Measurements from ENCODE around the gene SAP30BP. TPM values are rescaled to one million over a fixed set of nuclear protein-coding genes. Genes with fewer than 3 reads are reported as not detected.

SAP30BP gene
- total and polyA plus RNA-seq, 2 donors (not counting 3 experiments of a cell fraction or from before 2014, with no cell fraction given): 116 to 151 TPM

GRCh38 chr17:75681289-75681688 is 14.2 kb downstream of the SAP30BP start:
- Histone ChIP-seq H3K36me3 (ENCODE audit: control insufficient read depth in 2 of 2, extremely low read depth in 1 of 2, insufficient read depth in 2 of 2, low read length in 2 of 2) (peaks cover 0 to 5% of the 10 kb centered on the region in 2 experiments), H3K27ac (ENCODE audit: insufficient read depth, low read depth, low read length) (no peak overlapping the region)
- no TSS peak for BruUV-seq (replicated peaks)

More at GRCh38 chr17:75681289-75681688, 14.2 kb downstream of the SAP30BP start:
- no peaks in the 10 kb centered on the region for H3K27me3 ChIP-seq (ENCODE audit: control insufficient read depth in 2 of 2, insufficient read depth in 2 of 2, low read length in 2 of 2)
- no peaks in the 10 kb centered on the region for H3K9me1 ChIP-seq (replicated peaks; ENCODE audit: control insufficient read depth, extremely low read depth, insufficient read depth, low read length)
- CTCF ChIA-PET: interaction anchor here (1.0 to 19.6 kb wide), 8 partner anchors 11 to 79 kb away, joined by 3 to 653 read pairs (median 36); partner anchors contain the start of genes ITGB4 and SMIM5
- H4K20me1 ChIP-seq (replicated peaks; ENCODE audit: control insufficient read depth, extremely low read depth, insufficient read depth, low read length): no peaks in the 10 kb centered on the region
- H3K4me1 ChIP-seq (ENCODE audit: control insufficient read depth, extremely low read depth, insufficient read depth, low read length): peaks cover 53% of the 10 kb centered on the region
- dilution Hi-C loops (cut with MboI; ENCODE audit: extremely low pct_ligation_motif_present, low sequenced_read_pairs): no loop called here
- intact Hi-C loops (cut with micrococcal nuclease): no loop called here
- POLR2A ChIA-PET: interaction anchor here (0.7 kb wide), 2 partner anchors 49 to 92 kb away, joined by 3 to 4 read pairs; no protein-coding TSS in a partner anchor
- no peak overlapping the region for H3K9ac ChIP-seq (replicated peaks; ENCODE audit: extremely low read depth, insufficient read depth, low read length)
- H3K79me2 ChIP-seq (ENCODE audit: control insufficient read depth, insufficient read depth, low read length): peaks cover 69% of the 10 kb centered on the region
- no peak overlapping the region for H3K4me2 ChIP-seq (ENCODE audit: insufficient read depth, low read length)
- no peak overlapping the region for H2AFZ ChIP-seq (ENCODE audit: low read depth, low read length)
- H3K4me3 ChIP-seq (replicated peaks in 1 of 3; ENCODE audit: insufficient read depth in 1 of 3, low read depth in 1 of 3, low read length in 3 of 3): no peak overlapping the region
- DNase-seq (ENCODE audit: low read depth, low spot score) (no peak), FAIRE-seq (peak; percentile 18)
- no peak for TF ChIP-seq FOS (IDR thresholded peaks at IDR 0.05; ENCODE audit: borderline replicate concordance, insufficient read depth, low read length)
- no peak for TF ChIP-seq POLR2AphosphoS5 (IDR thresholded peaks at IDR 0.05; ENCODE audit: insufficient read depth, low read depth, low read length)
- TF ChIP-seq, protein P1, sequence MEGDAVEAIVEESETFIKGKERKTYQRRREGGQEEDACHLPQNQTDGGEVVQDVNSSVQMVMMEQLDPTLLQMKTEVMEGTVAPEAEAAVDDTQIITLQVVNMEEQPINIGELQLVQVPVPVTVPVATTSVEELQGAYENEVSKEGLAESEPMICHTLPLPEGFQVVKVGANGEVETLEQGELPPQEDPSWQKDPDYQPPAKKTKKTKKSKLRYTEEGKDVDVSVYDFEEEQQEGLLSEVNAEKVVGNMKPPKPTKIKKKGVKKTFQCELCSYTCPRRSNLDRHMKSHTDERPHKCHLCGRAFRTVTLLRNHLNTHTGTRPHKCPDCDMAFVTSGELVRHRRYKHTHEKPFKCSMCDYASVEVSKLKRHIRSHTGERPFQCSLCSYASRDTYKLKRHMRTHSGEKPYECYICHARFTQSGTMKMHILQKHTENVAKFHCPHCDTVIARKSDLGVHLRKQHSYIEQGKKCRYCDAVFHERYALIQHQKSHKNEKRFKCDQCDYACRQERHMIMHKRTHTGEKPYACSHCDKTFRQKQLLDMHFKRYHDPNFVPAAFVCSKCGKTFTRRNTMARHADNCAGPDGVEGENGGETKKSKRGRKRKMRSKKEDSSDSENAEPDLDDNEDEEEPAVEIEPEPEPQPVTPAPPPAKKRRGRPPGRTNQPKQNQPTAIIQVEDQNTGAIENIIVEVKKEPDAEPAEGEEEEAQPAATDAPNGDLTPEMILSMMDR (IDR thresholded peaks at IDR 0.05; ENCODE audit: extremely low read depth in 1 of 2, insufficient read depth in 1 of 2, low read depth in 1 of 2, low read length in 2 of 2): no peak
- no peak for TF ChIP-seq GATA2 (IDR thresholded peaks at IDR 0.05; ENCODE audit: insufficient read depth, insufficient read length, low read depth, low read length)
- no peak for TF ChIP-seq JUN (IDR thresholded peaks at IDR 0.05; ENCODE audit: borderline replicate concordance, insufficient read depth, insufficient read length, low read depth)
- TF ChIP-seq EZH2 (IDR thresholded peaks at IDR 0.05; ENCODE audit: borderline replicate concordance, low read depth, low read length, severe bottlenecking): no peak
- no peak for TF ChIP-seq POLR2A (IDR thresholded peaks at IDR 0.05; ENCODE audit: low read depth, low read length)
- no peak for TF ChIP-seq MYC (IDR thresholded peaks at IDR 0.05; ENCODE audit: low read depth, low read length)
- TF ChIP-seq MAX (IDR thresholded peaks at IDR 0.05; ENCODE audit: insufficient read depth, insufficient read length): no peak
- no peaks in the 10 kb centered on the region for H3K9me3 ChIP-seq (replicated peaks; ENCODE audit: control insufficient read depth, insufficient read depth, low read length)

All from endothelial cell of umbilical vein (primary cell).